AG04449 (cell line): ENCODE data around the gene CABLES1.

Source experiments
- CTCF ChIA-PET: fragments of 350-600 bp; formaldehyde crosslinking; extraction: SDS; loops from one replicate; lab custom pipeline; 2021; ENCODE audit warnings: antibody characterized with exemption; lab: Yijun Ruan, JAX
- POLR2A ChIA-PET: fragments of 400-600, 350-600 bp; formaldehyde crosslinking; extraction: SDS; loops from one replicate; lab custom pipeline; 2020; ENCODE audit warnings: antibody characterized with exemption, inconsistent platforms; lab: Yijun Ruan, JAX
- DNase-seq: peaks from one replicate; pipeline ENCODE4 v3.0.0-alpha.2; 2010; ENCODE audit warnings: low read depth, low spot score
- H3K4me3 ChIP-seq: 2 replicates; pipeline ENCODE4 v1.5.1; 2011; ENCODE audit warnings: low read depth, mild to moderate bottlenecking, control low read depth, low read length
- TF ChIP-seq, protein P1 (sequence below): IDR thresholded peaks from one replicate; pipeline ENCODE4 v1.5.1; 2011; ENCODE audit warnings: mild to moderate bottlenecking, moderate library complexity, low read length, control low read depth, inconsistent platforms; ENCODE audit not compliant: insufficient read depth; ENCODE audit errors: missing control alignments

The CABLES1 gene

GRCh38 chr18:23196119-23197007 is 61.1 kb downstream of the CABLES1 start:
- ChIA-PET CTCF (interaction anchor here (0.7 to 1.7 kb wide), 4 partner anchors 10 to 183 kb away, joined by 3 to 4 read pairs (median 3); no protein-coding TSS in a partner anchor), POLR2A (no interaction called here)
- no peak for DNase-seq
- H3K4me3 ChIP-seq = no peak overlapping the region
- TF ChIP-seq, protein P1, sequence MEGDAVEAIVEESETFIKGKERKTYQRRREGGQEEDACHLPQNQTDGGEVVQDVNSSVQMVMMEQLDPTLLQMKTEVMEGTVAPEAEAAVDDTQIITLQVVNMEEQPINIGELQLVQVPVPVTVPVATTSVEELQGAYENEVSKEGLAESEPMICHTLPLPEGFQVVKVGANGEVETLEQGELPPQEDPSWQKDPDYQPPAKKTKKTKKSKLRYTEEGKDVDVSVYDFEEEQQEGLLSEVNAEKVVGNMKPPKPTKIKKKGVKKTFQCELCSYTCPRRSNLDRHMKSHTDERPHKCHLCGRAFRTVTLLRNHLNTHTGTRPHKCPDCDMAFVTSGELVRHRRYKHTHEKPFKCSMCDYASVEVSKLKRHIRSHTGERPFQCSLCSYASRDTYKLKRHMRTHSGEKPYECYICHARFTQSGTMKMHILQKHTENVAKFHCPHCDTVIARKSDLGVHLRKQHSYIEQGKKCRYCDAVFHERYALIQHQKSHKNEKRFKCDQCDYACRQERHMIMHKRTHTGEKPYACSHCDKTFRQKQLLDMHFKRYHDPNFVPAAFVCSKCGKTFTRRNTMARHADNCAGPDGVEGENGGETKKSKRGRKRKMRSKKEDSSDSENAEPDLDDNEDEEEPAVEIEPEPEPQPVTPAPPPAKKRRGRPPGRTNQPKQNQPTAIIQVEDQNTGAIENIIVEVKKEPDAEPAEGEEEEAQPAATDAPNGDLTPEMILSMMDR = no peak

DNA sequence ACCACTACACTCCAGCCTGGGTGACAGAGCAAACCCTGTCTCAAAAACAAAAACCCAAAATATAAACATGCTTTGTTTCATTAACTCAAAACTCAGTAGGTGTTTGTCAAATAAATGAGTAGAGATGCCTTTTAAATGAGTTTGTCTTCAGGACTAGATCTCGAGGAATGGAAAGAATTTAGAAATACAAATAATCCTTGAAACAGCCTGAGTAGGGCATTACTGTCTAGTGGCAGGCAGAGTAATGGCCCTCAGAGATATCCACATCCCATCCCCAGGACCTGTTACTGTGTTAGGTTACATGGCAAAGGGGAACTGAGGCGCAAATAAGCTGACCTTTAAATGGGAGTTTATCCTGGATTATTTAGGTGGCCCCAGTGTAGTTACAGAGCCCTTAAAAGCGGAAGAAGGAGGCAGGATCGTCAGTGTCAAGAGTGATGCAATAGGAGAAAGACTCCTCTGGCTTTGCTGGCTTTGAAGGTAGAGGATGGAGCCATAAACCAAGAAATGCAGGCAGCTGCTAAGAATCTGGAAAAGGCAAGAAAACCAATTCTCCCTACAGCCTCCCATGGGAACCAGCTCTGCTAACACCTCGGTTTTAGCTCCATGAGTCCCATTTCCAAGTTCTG is 63.0 kb downstream of the CABLES1 start:
- ChIA-PET CTCF (interaction anchor here (1.5 to 2.3 kb wide), 2 partner anchors 67 to 162 kb away, joined by 4 to 6 read pairs; no protein-coding TSS in a partner anchor), POLR2A (interaction anchor here (0.6 kb wide), 1 partner anchor 146 kb away, joined by 6 read pairs; no protein-coding TSS in a partner anchor)
- TF ChIP-seq, protein P1 = no peak
- H3K4me3 ChIP-seq = no peak overlapping the region
- DNase-seq = no peak

- H3K4me3 ChIP-seq = no peak overlapping the region
- DNase-seq = no peak
- TF ChIP-seq, protein P1 = no peak
- ChIA-PET CTCF (no interaction called here), POLR2A (no interaction called here)
Measured at GRCh38 chr18:23200756-23201155, 65.5 kb downstream of the CABLES1 start.

DNA sequence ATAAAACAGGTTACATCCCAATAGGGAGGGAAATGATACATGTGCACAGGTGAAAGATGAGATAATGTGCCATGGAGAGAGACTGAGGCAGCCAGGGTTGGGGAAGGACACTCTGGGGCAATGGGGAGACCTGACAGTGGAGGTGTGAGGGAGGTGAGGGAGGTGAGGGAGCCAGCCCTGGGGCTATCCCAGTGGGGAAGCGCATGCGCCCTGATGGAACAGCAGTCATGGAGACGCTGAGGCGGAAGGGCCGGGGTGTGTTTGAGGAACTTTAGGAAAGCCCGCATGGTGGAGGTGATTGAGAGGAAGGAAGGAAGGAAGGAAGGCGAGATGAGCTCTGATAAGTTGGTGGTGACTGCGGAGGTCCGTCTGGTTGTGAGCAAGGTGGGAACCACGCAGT is 66.5 kb downstream of the CABLES1 start:
- H3K4me3 ChIP-seq = no peak overlapping the region
- CTCF ChIA-PET = interaction anchor here (0.7 to 1.0 kb wide), 2 partner anchors 22 to 70 kb away, joined by 3 read pairs; no protein-coding TSS in a partner anchor
- DNase-seq = no peak
- POLR2A ChIA-PET = no interaction called here
- TF ChIP-seq, protein P1 = no peak

GRCh38 chr18:23203891-23204432 is 68.7 kb downstream of the CABLES1 start:
- POLR2A ChIA-PET = interaction anchor here (1.5 kb wide), 1 partner anchor 12 kb away, joined by 4 read pairs; no protein-coding TSS in a partner anchor
- CTCF ChIA-PET = interaction anchor here (0.7 kb wide), 1 partner anchor 20 kb away, joined by 3 read pairs; no protein-coding TSS in a partner anchor

More at GRCh38 chr18:23203891-23204432, 68.7 kb downstream of the CABLES1 start:
- TF ChIP-seq, protein P1 = no peak
- no peak for DNase-seq
- H3K4me3 ChIP-seq = no peak overlapping the region
